Activated T-cell treated with anti-CD3 and anti-CD28 coated beads for 1 hour (primary cell): ENCODE data around the gene CD74.

ENCODE experiments used
- DNase-seq: peaks from one replicate; pipeline ENCODE4 v3.0.0-alpha.2; 2020; ENCODE audit warnings: low read depth

The CD74 gene

DNA sequence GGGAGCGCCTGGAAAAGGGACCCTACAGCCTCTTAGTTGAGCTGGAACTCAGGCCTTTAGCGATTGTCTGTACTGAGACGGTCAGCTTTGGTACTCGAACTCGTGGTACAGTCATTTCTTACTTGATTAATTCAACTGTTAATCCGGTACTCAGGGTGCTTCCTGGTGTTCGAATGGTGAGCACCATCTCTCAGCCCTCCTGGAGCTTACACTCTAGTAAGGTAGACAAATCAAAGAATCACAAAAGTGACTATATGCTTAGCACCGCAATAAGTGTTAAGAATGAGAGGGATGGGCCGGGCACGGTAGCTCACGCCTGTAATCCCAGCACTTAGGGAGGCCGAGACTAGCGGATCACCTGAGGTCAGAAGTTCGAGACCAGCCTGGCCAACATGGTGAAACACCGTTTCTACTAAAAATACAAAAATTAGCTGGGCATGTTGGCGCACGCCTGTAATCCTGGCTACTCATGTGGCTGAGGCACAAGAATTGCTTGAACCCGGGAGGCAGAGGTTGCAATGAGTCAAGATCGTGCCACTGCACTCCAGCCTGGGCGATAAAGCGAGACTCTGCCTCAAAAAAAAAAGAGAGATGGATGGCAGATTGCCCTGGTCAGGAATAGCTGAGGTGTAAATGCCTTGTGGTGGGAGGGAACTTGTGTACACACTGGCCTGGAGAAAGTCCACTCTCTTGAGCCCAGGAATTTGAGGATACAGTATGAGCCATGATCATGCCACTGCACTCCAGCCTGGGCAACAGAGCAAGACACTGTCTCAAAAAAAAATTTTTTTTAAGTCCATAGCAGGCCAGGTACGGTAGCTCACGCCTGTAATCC lies 54.2 kb downstream of the CD74 start:
- DNase-seq: no peak

DNA sequence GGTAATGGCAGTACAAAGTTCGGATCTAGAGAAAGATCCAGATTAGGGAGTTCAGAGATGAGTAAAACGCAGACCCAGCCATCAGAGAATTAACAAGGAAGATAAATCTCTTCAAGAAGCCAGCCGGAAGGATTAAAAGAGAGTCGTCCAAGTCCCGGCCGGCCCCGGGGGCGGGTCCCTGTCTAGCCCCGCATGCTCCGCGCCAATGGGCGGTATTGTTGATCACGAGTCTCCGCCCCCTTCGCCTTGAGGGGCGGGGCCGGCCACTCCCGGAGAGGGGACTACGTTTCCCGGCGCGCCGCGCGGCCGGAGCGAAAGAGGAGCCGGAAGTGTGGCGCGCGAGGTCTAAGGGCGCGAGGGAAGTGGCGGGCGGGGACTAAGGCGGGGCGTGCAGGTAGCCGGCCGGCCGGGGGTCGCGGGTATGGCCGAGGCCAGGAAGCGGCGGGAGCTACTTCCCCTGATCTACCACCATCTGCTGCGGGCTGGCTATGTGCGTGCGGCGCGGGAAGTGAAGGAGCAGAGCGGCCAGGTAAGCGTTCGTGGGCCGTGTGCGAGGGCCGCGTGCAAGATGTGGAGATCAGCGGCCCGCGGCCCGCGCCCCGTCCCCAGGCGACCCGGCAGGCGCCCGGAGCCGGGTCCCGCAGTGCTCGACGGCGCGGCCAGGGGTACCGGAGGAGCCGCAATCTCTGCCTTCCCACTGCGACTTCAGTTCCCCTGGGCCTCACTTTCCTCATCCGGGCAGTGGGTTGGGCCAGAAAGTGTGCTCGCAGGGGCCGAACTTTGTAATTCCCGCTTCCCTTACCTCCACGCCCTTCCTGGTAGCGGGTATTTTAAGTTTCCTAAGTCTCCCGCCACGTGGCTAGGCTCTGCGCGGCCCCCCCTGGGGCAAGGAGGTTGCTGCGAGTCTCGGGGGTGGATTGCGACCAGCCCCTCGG lies 55.1 kb downstream of the CD74 start, which contains the start of gene TCOF1:
Gene TCOF1, plus strand, starts transcription at position 372 of the 935 bp plus-strand sequence. Its CDS starts 50 bp downstream, at position 422.
- DNase-seq: peak; percentile 97

GRCh38 chr5:150356575-150357294 lies 56.0 kb downstream of the CD74 start:
- no peak for DNase-seq

GRCh38 chr5:150355791-150356190 lies 56.9 kb downstream of the CD74 start:
- no peak for DNase-seq

- no peak for DNase-seq
These were observed 59.6 kb downstream of the CD74 start for GRCh38 chr5:150353032-150353675.

DNA sequence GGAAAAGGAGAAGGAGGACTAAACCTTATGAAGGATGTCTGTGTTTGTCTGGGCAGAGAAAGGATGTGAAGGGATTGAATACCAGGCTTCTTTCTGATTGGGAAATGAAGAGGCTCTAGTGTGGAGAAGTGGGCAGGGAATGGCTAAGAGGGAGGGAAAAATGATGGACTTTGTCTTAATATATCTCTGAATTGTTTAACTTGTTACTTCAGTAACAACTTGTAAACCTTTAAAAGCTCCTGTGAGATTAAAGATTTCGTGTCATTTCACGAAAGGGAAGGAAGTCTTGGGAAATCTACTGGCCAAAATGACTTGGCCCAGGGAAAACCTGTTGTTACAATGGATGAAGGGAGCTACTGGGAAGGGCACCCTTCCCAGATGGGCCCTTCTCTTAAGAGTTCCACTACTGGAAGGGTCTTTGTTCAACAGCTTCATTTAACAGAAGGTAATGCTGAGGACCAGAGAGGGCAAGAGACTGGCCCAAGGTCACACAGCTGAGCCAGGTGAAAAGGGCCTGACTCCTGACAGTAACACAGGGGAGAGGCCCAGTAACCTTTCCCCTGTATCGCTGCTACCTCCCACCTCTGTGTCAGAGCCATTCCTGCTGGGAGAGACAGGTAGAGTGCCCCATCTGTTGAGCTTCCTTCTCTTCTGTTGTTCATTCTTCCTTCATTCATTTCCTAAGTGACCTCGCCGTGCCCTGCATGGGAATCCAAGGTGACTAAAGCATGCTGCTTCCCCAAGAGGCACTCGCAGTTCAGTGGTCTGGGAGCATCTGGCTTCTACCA lies 60.3 kb downstream of the CD74 start:
- DNase-seq: no peak
